Nephron progenitor cell (in vitro differentiated cells): ENCODE results near the gene ASTN2.

ENCODE experiments used
- DNase-seq: peaks from one replicate; pipeline ENCODE4 v3.0.0; 2021
- H3K27ac Mint-ChIP-seq: 2 replicates; pipeline ENCODE4 v1.8.0; 2021; ENCODE audit warnings: mild to moderate bottlenecking, moderate library complexity, mixed read lengths
- H3K27me3 Mint-ChIP-seq: 2 replicates; pipeline ENCODE4 v1.8.0; 2021; ENCODE audit warnings: mild to moderate bottlenecking, low read depth, mixed read lengths; ENCODE audit not compliant: poor library complexity
- H3K36me3 Mint-ChIP-seq: 2 replicates; pipeline ENCODE4 v1.8.0; 2021; ENCODE audit warnings: low read depth, mixed read lengths
- H3K4me1 Mint-ChIP-seq: 2 replicates; pipeline ENCODE4 v1.8.0; 2021; ENCODE audit warnings: mixed read lengths
- H3K4me3 Mint-ChIP-seq: 2 replicates; pipeline ENCODE4 v1.8.0; 2021; ENCODE audit warnings: mild to moderate bottlenecking, moderate library complexity, mixed read lengths
- H3K9me3 Mint-ChIP-seq: 2 replicates; pipeline ENCODE4 v1.8.0; 2021; ENCODE audit warnings: mild to moderate bottlenecking, moderate library complexity, mixed read lengths
- CTCF ChIP-seq: fragments of 200-600 bp; sonication (generic); IDR thresholded peaks from 2 replicates; pipeline ENCODE4 v1.5.0; 2021; ENCODE audit warnings: antibody characterized with exemption

Gene ASTN2

GRCh38 chr9:116525611-116526010 lies 889.2 kb downstream of the ASTN2 start:
- Mint-ChIP-seq H3K27ac (no peak overlapping the region), H3K27me3 (no peaks in the 10 kb centered on the region), H3K4me3 (no peak overlapping the region), H3K4me1 (no peaks in the 10 kb centered on the region), H3K36me3 (peaks cover 6% of the 10 kb centered on the region), H3K9me3 (peaks cover 37% of the 10 kb centered on the region)
- DNase-seq, result no peak
- TF ChIP-seq CTCF, result no peak

GRCh38 chr9:116524778-116525470 lies 889.9 kb downstream of the ASTN2 start:
- no peaks in the 10 kb centered on the region for H3K27me3 Mint-ChIP-seq
- H3K36me3 Mint-ChIP-seq, result peaks cover 6% of the 10 kb centered on the region
- H3K27ac Mint-ChIP-seq, result no peak overlapping the region
- H3K4me1 Mint-ChIP-seq, result no peaks in the 10 kb centered on the region
- no peak for TF ChIP-seq CTCF
- H3K4me3 Mint-ChIP-seq, result no peak overlapping the region
- no peak for DNase-seq
- H3K9me3 Mint-ChIP-seq, result peaks cover 44% of the 10 kb centered on the region

GRCh38 chr9:116520218-116520617 lies 894.6 kb downstream of the ASTN2 start:
- H3K36me3 Mint-ChIP-seq, result peaks cover 15% of the 10 kb centered on the region
- no peak overlapping the region for H3K4me3 Mint-ChIP-seq
- TF ChIP-seq CTCF, result no peak
- no peaks in the 10 kb centered on the region for H3K27me3 Mint-ChIP-seq
- no peak overlapping the region for H3K27ac Mint-ChIP-seq
- no peaks in the 10 kb centered on the region for H3K4me1 Mint-ChIP-seq
- H3K9me3 Mint-ChIP-seq, result peaks cover 56% of the 10 kb centered on the region
- DNase-seq, result no peak

- H3K4me3 Mint-ChIP-seq, result no peak overlapping the region
- no peak for DNase-seq
- peaks cover 85% of the 10 kb centered on the region for H3K9me3 Mint-ChIP-seq
Measured at GRCh38 chr9:116516456-116516855, 898.4 kb downstream of the ASTN2 start.

GRCh38 chr9:116515541-116515940 lies 899.3 kb downstream of the ASTN2 start:
- peaks cover 19% of the 10 kb centered on the region for H3K36me3 Mint-ChIP-seq
- H3K27me3 Mint-ChIP-seq, result no peaks in the 10 kb centered on the region
- H3K4me3 Mint-ChIP-seq, result no peak overlapping the region
- H3K4me1 Mint-ChIP-seq, result no peaks in the 10 kb centered on the region
- no peak overlapping the region for H3K27ac Mint-ChIP-seq
- no peak for DNase-seq
- TF ChIP-seq CTCF, result no peak
- H3K9me3 Mint-ChIP-seq, result peaks cover 84% of the 10 kb centered on the region

More at GRCh38 chr9:116516456-116516855, 898.4 kb downstream of the ASTN2 start:
- H3K4me1 Mint-ChIP-seq, result no peaks in the 10 kb centered on the region
- H3K27me3 Mint-ChIP-seq, result no peaks in the 10 kb centered on the region
- H3K27ac Mint-ChIP-seq, result no peak overlapping the region
- no peak for TF ChIP-seq CTCF
- H3K36me3 Mint-ChIP-seq, result peaks cover 19% of the 10 kb centered on the region

GRCh38 chr9:116506685-116507084 lies 908.2 kb downstream of the ASTN2 start:
- no peaks in the 10 kb centered on the region for H3K4me1 Mint-ChIP-seq
- peaks cover 19% of the 10 kb centered on the region for H3K27me3 Mint-ChIP-seq
- no peak for DNase-seq

More at GRCh38 chr9:116506685-116507084, 908.2 kb downstream of the ASTN2 start:
- TF ChIP-seq CTCF, result no peak
- Mint-ChIP-seq H3K27ac (no peak overlapping the region), H3K36me3 (no peaks in the 10 kb centered on the region), H3K9me3 (peaks cover 21% of the 10 kb centered on the region), H3K4me3 (no peak overlapping the region)
